GM23338 (cell line): ENCODE measurements around the gene CDON. TPM values are rescaled to one million over a fixed set of nuclear protein-coding genes. Genes with fewer than 3 reads are reported as not detected.

ENCODE experiments used
- ATAC-seq: fragments of 200-7000 bp; cut with Tn5 transposase; 3 replicates; pipeline ENCODE4 v1.9.1; 2020
- DNase-seq: peaks from one replicate; pipeline ENCODE4 v3.0.0-alpha.2; 2015; ENCODE audit warnings: low spot score
- H2AFZ ChIP-seq: fragments of 200-600 bp; sonication (generic); 2 replicates; pipeline ENCODE4 v1.8.0; 2016; ENCODE audit warnings: antibody characterized with exemption, mild to moderate bottlenecking, moderate library complexity
- H3F3A ChIP-seq: fragments of 200-600 bp; sonication (generic); replicated peaks from 2 replicates; pipeline ENCODE4 v1.8.0; 2017; ENCODE audit warnings: antibody characterized with exemption, mixed run types, low read depth
- H3K27ac ChIP-seq: fragments of 200-600 bp; sonication (generic); 2 replicates; pipeline ENCODE4 v1.6.1; 2016; ENCODE audit warnings: low read depth
- H3K27me3 ChIP-seq: fragments of 200-600 bp; sonication (generic); 2 replicates; pipeline ENCODE4 v1.8.0; 2016; ENCODE audit warnings: mild to moderate bottlenecking, mixed run types, moderate library complexity; ENCODE audit not compliant: insufficient read depth
- H3K36me3 ChIP-seq: fragments of 200-600 bp; sonication (generic); 2 replicates; pipeline ENCODE4 v1.8.0; 2016; ENCODE audit warnings: mild to moderate bottlenecking; ENCODE audit not compliant: insufficient read depth
- H3K4me1 ChIP-seq: fragments of 200-600 bp; sonication (generic); 2 replicates; pipeline ENCODE4 v1.8.0; 2016; ENCODE audit warnings: mild to moderate bottlenecking, moderate library complexity; ENCODE audit not compliant: insufficient read depth
- H3K4me2 ChIP-seq: fragments of 200-600 bp; sonication (generic); 2 replicates; pipeline ENCODE4 v1.7.1; 2017; ENCODE audit warnings: mixed run types
- H3K4me3 ChIP-seq: fragments of 200-600 bp; sonication (generic); 2 replicates; pipeline ENCODE4 v1.6.1; 2016; ENCODE audit warnings: mixed run types
- H3K79me2 ChIP-seq: fragments of 200-600 bp; sonication (generic); replicated peaks from 2 replicates; pipeline ENCODE4 v1.8.0; 2017; ENCODE audit warnings: mild to moderate bottlenecking; ENCODE audit not compliant: insufficient read depth
- H3K9me2 ChIP-seq: fragments of 200-600 bp; sonication (generic); 2 replicates; pipeline ENCODE4 v1.8.0; 2017; ENCODE audit not compliant: insufficient read depth
- H4K20me1 ChIP-seq: fragments of 200-600 bp; sonication (generic); replicated peaks from 2 replicates; pipeline ENCODE4 v1.8.0; 2017; ENCODE audit warnings: mild to moderate bottlenecking; ENCODE audit not compliant: insufficient read depth
- H3K27ac Mint-ChIP-seq: 2 replicates; pipeline ENCODE4 v1.8.0; 2020; ENCODE audit warnings: inconsistent platforms, mild to moderate bottlenecking, moderate library complexity, mixed read lengths
- H3K27me3 Mint-ChIP-seq: 3 replicates; pipeline ENCODE4 v1.8.0; 2022; ENCODE audit warnings: low read depth, mild to moderate bottlenecking, moderate library complexity, mixed read lengths, inconsistent platforms; ENCODE audit not compliant: insufficient read depth, poor library complexity
- H3K36me3 Mint-ChIP-seq: 3 replicates; pipeline ENCODE4 v1.8.0; 2021; ENCODE audit warnings: low read depth, mild to moderate bottlenecking, inconsistent platforms, moderate library complexity, mixed read lengths
- H3K4me1 Mint-ChIP-seq: 3 replicates; pipeline ENCODE4 v1.8.0; 2020; ENCODE audit warnings: mild to moderate bottlenecking, inconsistent platforms, mixed read lengths
- H3K4me3 Mint-ChIP-seq: 3 replicates; pipeline ENCODE4 v1.8.0; 2021; ENCODE audit warnings: moderate library complexity, mild to moderate bottlenecking, inconsistent platforms, mixed read lengths
- H3K9me3 Mint-ChIP-seq: 3 replicates; pipeline ENCODE4 v1.8.0; 2020; ENCODE audit warnings: moderate library complexity, mild to moderate bottlenecking, inconsistent platforms, mixed read lengths
- CREB1 ChIP-seq: fragments of 250-450 bp; sonication (Bioruptor Pico); IDR thresholded peaks from 2 replicates; pipeline ENCODE4 v1.5.0; 2020; ENCODE audit warnings: low read depth, mild to moderate bottlenecking, moderate library complexity
- CTCF ChIP-seq, 2 experiments: fragments of 200-600 bp in 1 of 2; sonication (generic) in 1 of 2; conservative IDR thresholded peaks; 2 replicates each; pipeline versions ENCODE4 v1.5.1 to v1.6.1; 2016 to 2017; ENCODE audit warnings: antibody characterized with exemption in 2 of 2, low read depth in 2 of 2, mild to moderate bottlenecking in 2 of 2, moderate library complexity in 1 of 2
- ETS1 ChIP-seq: IDR thresholded peaks from 2 replicates; pipeline ENCODE4 v1.6.1; 2016; ENCODE audit warnings: antibody characterized with exemption
- EZH2 ChIP-seq: fragments of 200-600 bp; sonication (generic); IDR thresholded peaks from one replicate; pipeline ENCODE4 v1.8.0; 2017; ENCODE audit warnings: antibody characterized with exemption, mild to moderate bottlenecking, low read depth; ENCODE audit not compliant: unreplicated experiment
- EZH2phosphoT487 ChIP-seq: fragments of 200-600 bp; sonication (generic); IDR thresholded peaks from one replicate; pipeline ENCODE4 v1.8.1; 2018; ENCODE audit warnings: antibody characterized with exemption; ENCODE audit not compliant: unreplicated experiment
- JUNB ChIP-seq: IDR thresholded peaks from one replicate; pipeline ENCODE4 v1.6.1; 2016; ENCODE audit warnings: antibody characterized with exemption; ENCODE audit not compliant: unreplicated experiment
- NANOG ChIP-seq: IDR thresholded peaks from 2 replicates; pipeline ENCODE4 v1.6.1; 2016; ENCODE audit warnings: antibody characterized with exemption, borderline replicate concordance
- POLR2AphosphoS5 ChIP-seq: IDR thresholded peaks from 2 replicates; pipeline ENCODE4 v1.6.1; 2016; ENCODE audit warnings: antibody characterized with exemption, low read depth
- REST ChIP-seq: IDR thresholded peaks from one replicate; pipeline ENCODE4 v1.6.1; 2018; ENCODE audit warnings: antibody characterized with exemption; ENCODE audit not compliant: unreplicated experiment
- STAT1 ChIP-seq: IDR thresholded peaks from one replicate; pipeline ENCODE4 v1.6.1; 2016; ENCODE audit warnings: antibody characterized with exemption; ENCODE audit not compliant: unreplicated experiment
- ZNF114 ChIP-seq: fragments of 250-450 bp; sonication (Bioruptor Pico); IDR thresholded peaks from 2 replicates; pipeline ENCODE4 v1.5.0; 2020; ENCODE audit warnings: mild to moderate bottlenecking, moderate library complexity
- ZNF331 ChIP-seq: fragments of 250-450 bp; sonication (Bioruptor Pico); IDR thresholded peaks from 2 replicates; pipeline ENCODE4 v1.5.0; 2020; ENCODE audit warnings: low read depth, mild to moderate bottlenecking, moderate library complexity
- ZNF462 ChIP-seq: fragments of 250-450 bp; sonication (Bioruptor Pico); IDR thresholded peaks from 2 replicates; pipeline ENCODE4 v1.5.0; 2020; ENCODE audit warnings: mild to moderate bottlenecking, moderate library complexity
- polyA plus RNA-seq: library from polyadenylated mRNA; unstranded; fragments of >200 nt; fragmentation: Nextera tagmentation; extraction: Ambion mirVana; gene quantifications from 2 replicates; pipeline ENCODE4 v1.2.1, GENCODE V29; 2016
- total RNA-seq: library from RNA; depleted of rRNA; stranded (reverse); fragments of >200 nt; shearing (Covaris generic); gene quantifications from 2 replicates; pipeline ENCODE4 v1.2.3, GENCODE V29; 2014

The CDON gene
- total and polyA plus RNA-seq, 2 experiments from 2014 or later = 4.1 to 35.5 TPM

GRCh38 chr11:126100716-126101115 is 38.0 kb upstream of the CDON start:
- H3K79me2 ChIP-seq = no peaks in the 10 kb centered on the region
- ATAC-seq = no peak
- TF ChIP-seq JUNB (no peak), EZH2phosphoT487 (no peak), ZNF331 (CRISPR knock-in tag) (no peak), ETS1 (no peak), POLR2AphosphoS5 (no peak), EZH2 (no peak), REST (no peak), NANOG (no peak), CTCF (conservative IDR thresholded peaks at IDR 0.05; ENCODE audit: low read depth in 2 of 2) (no peak), ZNF114 (CRISPR knock-in tag) (no peak), CREB1 (CRISPR knock-in tag) (no peak), STAT1 (no peak), ZNF462 (CRISPR knock-in tag) (no peak)
- Mint-ChIP-seq H3K4me3 (no peak overlapping the region), H3K4me1 (peaks cover 66% of the 10 kb centered on the region), H3K27ac (no peak overlapping the region), H3K36me3 (no peaks in the 10 kb centered on the region), H3K27me3 (peaks cover 23% of the 10 kb centered on the region), H3K9me3 (no peaks in the 10 kb centered on the region; the same call in 2 of the 3 replicates)
- no peaks in the 10 kb centered on the region; the same call in 1 of the 2 replicates for H3F3A ChIP-seq
- H3K4me3 ChIP-seq = no peak overlapping the region
- peak overlapping the region; percentile 6; the same call in 1 of the 2 replicates for H3K4me2 ChIP-seq
- no peaks in the 10 kb centered on the region for H3K27me3 ChIP-seq
- H4K20me1 ChIP-seq = no peaks in the 10 kb centered on the region
- peaks cover 8% of the 10 kb centered on the region for H3K9me2 ChIP-seq
- no peak overlapping the region for H3K27ac ChIP-seq
- peak overlapping the region; percentile 90 for H2AFZ ChIP-seq
- H3K4me1 ChIP-seq = peaks cover 38% of the 10 kb centered on the region
- no peak for DNase-seq
- no peaks in the 10 kb centered on the region for H3K36me3 ChIP-seq
